Body of pancreas (tissue), 4 donors: ENCODE results near the gene BAG1. TPM values are rescaled to one million over a fixed set of nuclear protein-coding genes. Genes with fewer than 3 reads are reported as not detected.

Experiments
- ATAC-seq: fragments of 150-250 bp; one replicate; pipeline ENCODE4 v1.9.1; 2016
- DNase-seq, 4 donors: peaks; one replicate each; pipeline ENCODE4 v3.0.0-alpha.2; 2019
- H3K27ac ChIP-seq, 4 donors: fragments of 200-600 bp; sonication (generic); 1 replicate in 3 of 4; 2 replicates in 1 of 4; pipeline versions ENCODE4 v1.5.1 to v1.6.1; 2016 to 2019; ENCODE audit warnings: mild to moderate bottlenecking in 1 of 4, mixed read lengths in 1 of 4, moderate library complexity in 1 of 4
- H3K27me3 ChIP-seq, 2 donors: fragments of 200-600 bp; sonication (generic); one replicate each; pipeline ENCODE4 v1.6.0; 2016; ENCODE audit warnings: mild to moderate bottlenecking in 1 of 2
- H3K36me3 ChIP-seq, 2 donors: fragments of 200-600 bp; sonication (generic); replicated peaks in 1 of 2; 2 replicates each; pipeline ENCODE4 v1.5.1; 2016; ENCODE audit warnings: low read depth in 2 of 2; ENCODE audit not compliant: insufficient read depth in 1 of 2
- H3K4me1 ChIP-seq: fragments of 200-600 bp; sonication (generic); one replicate; pipeline ENCODE4 v1.6.0; 2016
- H3K4me3 ChIP-seq, 2 donors: fragments of 200-600 bp; sonication (generic); 1 replicate in 1 of 2; 2 replicates in 1 of 2; pipeline ENCODE4 v1.5.1; 2016 to 2019
- H3K9me3 ChIP-seq, 3 donors: fragments of 200-600 bp; sonication (generic); 1 replicate in 2 of 3; 2 replicates in 1 of 3; pipeline ENCODE4 v1.5.1; 2016
- POLR2A ChIP-seq, 3 donors: fragments of 450-650 bp; IDR thresholded peaks; one replicate each; pipeline ENCODE4 v1.6.1; 2016; ENCODE audit warnings: antibody characterized with exemption in 3 of 3, mild to moderate bottlenecking in 2 of 3
- WGBS, 2 donors: methylation state at CpG; one replicate each; pipeline ENCODE4 v1.1.5; 2017; 5-methylcytosine and 5-hydroxymethylcytosine counted together
- intact Hi-C: fragments of 100-400 bp; cut with DNase I; formaldehyde crosslinking; loops from one replicate; pipeline ENCODE4 v1.15.1; 2023
- total RNA-seq, 2 donors: library from RNA; depleted of rRNA; stranded (reverse); fragments of >200 nt; gene quantifications; one replicate each; pipeline ENCODE4 v1.1.0, GENCODE V29; 2016
- TF ChIP-seq, protein P1 (sequence below), 7 experiments: fragments of 450-650 bp in 4 of 7; fragments of 200-600 bp in 3 of 7; sonication (generic) in 3 of 7; IDR thresholded peaks; one replicate each; pipeline ENCODE4 v1.5.1; 2016 to 2019; ENCODE audit warnings: antibody characterized with exemption in 7 of 7

Gene BAG1
- total RNA-seq, 2 donors from 2014 or later: 46.5 to 80.2 TPM

DNA sequence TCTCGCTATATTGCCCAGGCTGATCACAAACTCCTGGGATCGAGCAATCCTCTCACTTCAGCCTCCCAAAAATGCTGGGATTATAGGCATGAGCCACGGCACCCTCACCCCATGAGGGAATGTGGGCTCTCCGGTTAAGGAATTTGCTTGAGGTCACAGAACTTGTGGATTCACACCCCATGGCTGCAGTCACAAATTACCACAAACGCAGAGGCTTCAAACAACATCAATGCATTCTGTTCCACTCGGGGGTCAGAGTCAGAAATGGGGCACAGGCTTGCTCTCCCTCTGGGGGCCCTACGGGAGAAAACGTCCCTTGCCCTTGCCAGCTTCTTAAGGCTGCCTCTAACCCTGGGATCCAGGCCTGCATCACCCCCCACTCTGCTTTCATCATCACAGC is 36.8 kb downstream of the BAG1 start:
- DNase-seq (no peak), ATAC-seq (no peak)
- WGBS, 2 donors: 63 to 82% methylated on average over 8 of the region's 8 CpGs
- Histone ChIP-seq H3K27me3 (no peaks in the 10 kb centered on the region), H3K4me3 (no peak overlapping the region), H3K4me1 (peaks cover 10% of the 10 kb centered on the region), H3K27ac (no peak overlapping the region), H3K36me3 (no peaks in the 10 kb centered on the region), H3K9me3 (no peaks in the 10 kb centered on the region)
- intact Hi-C loops: no loop called here
- TF ChIP-seq POLR2A (IDR thresholded peaks at IDR 0.05): no peak

DNA sequence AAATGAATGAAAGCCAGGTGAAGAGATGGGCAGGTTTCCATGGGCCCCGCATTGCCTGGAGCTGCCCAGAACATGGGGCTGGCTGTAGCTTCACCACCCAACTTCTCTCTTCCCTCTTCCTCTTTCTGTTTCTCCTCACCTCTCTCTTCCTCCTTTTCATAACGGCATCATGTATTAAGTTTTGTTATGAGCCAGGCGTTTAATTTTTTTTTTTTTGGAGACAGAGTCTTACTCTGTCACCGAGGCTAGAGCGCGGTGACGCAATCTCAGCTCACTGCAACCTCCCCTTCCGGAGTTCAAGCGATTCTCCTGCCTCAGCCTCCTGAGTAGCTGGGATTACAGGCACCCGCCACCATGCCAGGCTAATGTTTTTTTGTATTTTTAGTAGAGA is 37.5 kb downstream of the BAG1 start:
- intact Hi-C loops: no loop called here
- ATAC-seq: no peak
- WGBS, 2 donors: 57 to 85% methylated on average over 10 of the region's 10 CpGs
- TF ChIP-seq, protein P1, sequence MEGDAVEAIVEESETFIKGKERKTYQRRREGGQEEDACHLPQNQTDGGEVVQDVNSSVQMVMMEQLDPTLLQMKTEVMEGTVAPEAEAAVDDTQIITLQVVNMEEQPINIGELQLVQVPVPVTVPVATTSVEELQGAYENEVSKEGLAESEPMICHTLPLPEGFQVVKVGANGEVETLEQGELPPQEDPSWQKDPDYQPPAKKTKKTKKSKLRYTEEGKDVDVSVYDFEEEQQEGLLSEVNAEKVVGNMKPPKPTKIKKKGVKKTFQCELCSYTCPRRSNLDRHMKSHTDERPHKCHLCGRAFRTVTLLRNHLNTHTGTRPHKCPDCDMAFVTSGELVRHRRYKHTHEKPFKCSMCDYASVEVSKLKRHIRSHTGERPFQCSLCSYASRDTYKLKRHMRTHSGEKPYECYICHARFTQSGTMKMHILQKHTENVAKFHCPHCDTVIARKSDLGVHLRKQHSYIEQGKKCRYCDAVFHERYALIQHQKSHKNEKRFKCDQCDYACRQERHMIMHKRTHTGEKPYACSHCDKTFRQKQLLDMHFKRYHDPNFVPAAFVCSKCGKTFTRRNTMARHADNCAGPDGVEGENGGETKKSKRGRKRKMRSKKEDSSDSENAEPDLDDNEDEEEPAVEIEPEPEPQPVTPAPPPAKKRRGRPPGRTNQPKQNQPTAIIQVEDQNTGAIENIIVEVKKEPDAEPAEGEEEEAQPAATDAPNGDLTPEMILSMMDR (IDR thresholded peaks at IDR 0.05): no peak
- TF ChIP-seq POLR2A (IDR thresholded peaks at IDR 0.05): no peak
- Histone ChIP-seq H3K4me3 (no peak overlapping the region), H3K9me3 (no peaks in the 10 kb centered on the region), H3K36me3 (no peaks in the 10 kb centered on the region), H3K27me3 (no peaks in the 10 kb centered on the region), H3K4me1 (peaks cover 10% of the 10 kb centered on the region), H3K27ac (peak overlapping the region in 1 of 4 donors; percentile 39)
- peak in 1 of 4 donors; percentile 64 for DNase-seq

DNA sequence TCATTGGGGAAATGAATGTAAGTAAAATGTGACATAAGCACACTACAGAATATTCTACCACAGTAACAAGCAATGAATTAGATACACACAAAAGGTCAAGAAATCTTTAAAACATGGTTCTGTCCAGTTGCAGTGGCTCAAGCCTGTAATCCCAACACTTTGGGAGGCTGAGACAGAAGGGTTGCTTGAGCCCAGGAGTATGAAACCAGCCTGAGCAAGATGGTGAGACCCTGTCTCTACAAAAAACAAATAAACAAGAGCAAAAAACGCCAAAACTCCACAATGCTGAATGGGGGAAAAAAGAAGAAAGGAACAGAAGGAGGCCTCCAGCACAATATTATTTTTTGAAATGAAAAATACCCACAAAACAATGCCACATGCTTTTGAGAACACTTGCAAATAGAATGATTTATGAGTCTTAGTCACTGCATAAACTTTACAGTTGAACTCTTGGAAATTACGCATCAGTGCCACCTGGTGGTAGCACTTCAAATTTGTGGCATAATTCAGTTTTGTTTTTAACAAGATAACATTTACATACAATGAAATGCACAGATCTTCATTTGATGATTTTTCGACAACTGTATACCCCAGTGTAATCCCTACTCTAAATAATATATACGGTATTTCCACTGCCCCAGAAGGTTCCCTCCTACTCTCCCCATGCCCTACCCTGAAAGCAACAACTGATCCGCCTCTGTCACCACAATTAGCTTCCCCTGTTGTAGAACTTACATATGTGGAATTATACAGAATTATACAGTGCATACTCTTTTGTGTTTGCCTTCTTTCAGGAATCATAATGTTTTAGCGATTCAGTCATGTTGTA is 39.0 kb downstream of the BAG1 start:
- no peak for TF ChIP-seq POLR2A (IDR thresholded peaks at IDR 0.05)
- TF ChIP-seq, protein P1 (IDR thresholded peaks at IDR 0.05): peak; percentile 54 to 93 (median 82)
- Histone ChIP-seq H3K9me3 (no peaks in the 10 kb centered on the region), H3K27me3 (no peaks in the 10 kb centered on the region), H3K36me3 (no peaks in the 10 kb centered on the region), H3K4me1 (peaks cover 10% of the 10 kb centered on the region), H3K4me3 (no peak overlapping the region), H3K27ac (no peak overlapping the region)
- DNase-seq (peak; percentile 62 to 78 (median 72)), ATAC-seq (peak; percentile 70)
- intact Hi-C loops: no loop called here
- WGBS, 2 donors: 18 to 23% methylated on average over 6 of the region's 6 CpGs

DNA sequence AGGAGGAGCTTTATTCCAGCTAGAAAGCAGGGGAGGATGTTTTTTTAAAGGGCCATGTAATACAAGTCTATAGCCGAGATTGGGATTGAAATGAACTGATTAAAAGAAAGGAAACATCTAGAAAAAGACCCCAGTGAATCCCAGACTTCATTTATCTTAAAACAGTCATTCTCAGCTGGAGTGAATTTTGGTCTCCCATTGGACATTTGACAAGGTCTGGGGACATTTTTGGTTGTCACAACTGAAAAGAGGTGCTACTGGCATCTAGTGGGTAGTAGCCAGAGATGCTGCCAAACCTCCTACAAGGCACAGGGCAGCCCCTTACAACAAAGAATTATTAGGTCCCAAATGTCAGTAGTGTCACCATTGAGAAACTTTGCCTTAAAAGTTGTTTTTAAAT is 40.8 kb downstream of the BAG1 start:
- ATAC-seq (no peak), DNase-seq (no peak)
- TF ChIP-seq, protein P1 (IDR thresholded peaks at IDR 0.05): no peak
- TF ChIP-seq POLR2A (IDR thresholded peaks at IDR 0.05): no peak
- WGBS, 2 donors: 42 to 43% methylated on average over 1 of the region's 1 CpG
- H3K4me1 ChIP-seq: peaks cover 4% of the 10 kb centered on the region
- no peaks in the 10 kb centered on the region for H3K27me3 ChIP-seq
- H3K4me3 ChIP-seq: no peak overlapping the region
- intact Hi-C loops: loop anchor here (5.0 kb wide), 1 partner anchor 141 kb away; no protein-coding TSS in a partner anchor
- H3K27ac ChIP-seq: no peak overlapping the region
- no peaks in the 10 kb centered on the region for H3K36me3 ChIP-seq
- H3K9me3 ChIP-seq: no peaks in the 10 kb centered on the region

DNA sequence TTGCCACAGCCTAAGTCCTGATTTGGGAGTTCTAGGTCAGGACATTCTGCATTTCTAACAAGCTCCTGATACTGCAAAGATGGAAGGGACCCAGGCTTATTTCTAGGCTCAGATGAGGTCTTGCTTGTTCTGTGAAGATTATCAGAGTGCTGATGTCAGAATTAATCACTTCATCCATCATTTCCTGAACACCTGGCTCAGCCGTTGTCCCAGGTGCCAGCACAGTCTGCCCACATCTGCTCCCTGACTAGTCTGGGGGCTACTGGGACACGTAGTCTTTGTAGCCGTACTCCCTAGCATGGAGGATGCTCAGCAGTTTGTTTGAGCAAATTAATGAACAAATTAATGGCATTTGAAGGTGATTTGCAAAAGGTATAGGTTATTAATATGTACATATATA is 42.5 kb downstream of the BAG1 start:
- TF ChIP-seq POLR2A (IDR thresholded peaks at IDR 0.05): no peak
- TF ChIP-seq, protein P1 (IDR thresholded peaks at IDR 0.05): no peak
- no peak for ATAC-seq
- Histone ChIP-seq H3K27ac (no peak overlapping the region), H3K4me3 (no peak overlapping the region), H3K36me3 (no peaks in the 10 kb centered on the region), H3K9me3 (no peaks in the 10 kb centered on the region), H3K4me1 (peaks cover 4% of the 10 kb centered on the region), H3K27me3 (no peaks in the 10 kb centered on the region)
- DNase-seq: no peak
- intact Hi-C loops: loop anchor here (5.0 kb wide), 1 partner anchor 140 kb away; no protein-coding TSS in a partner anchor
- 55 to 56% methylated on average over 3 of the region's 3 CpGs for whole genome bisulfite sequencing, 2 donors
